Measurements from ENCODE around the gene MELTF.

- TF ChIP-seq CTCF (IDR thresholded peaks at IDR 0.05; ENCODE audit: poor library complexity) (peak; percentile 22), EZH2 (IDR thresholded peaks at IDR 0.05; ENCODE audit: borderline replicate concordance) (no peak), EZH2phosphoT487 (IDR thresholded peaks at IDR 0.05; ENCODE audit: low read depth, severe bottlenecking, unreplicated experiment) (no peak)
Measured at GRCh38 chr3:196988241-196989029, 41.2 kb downstream of the MELTF start.

Measured in hepatocyte (in vitro differentiated cells).